HepG2 (cell line): Measurements from ENCODE around the gene HSD3B7. TPM values are rescaled to one million over a fixed set of nuclear protein-coding genes. Genes with fewer than 3 reads are reported as not detected.

Experiments
- FOSL1 ChIP-seq: sonication (generic); formaldehyde crosslinking; IDR thresholded peaks from 2 replicates; pipeline ENCODE4 v1.9.0; 2021; ENCODE audit warnings: missing genetic modification reagents, borderline replicate concordance
- FOXJ3 ChIP-seq: sonication (generic); formaldehyde crosslinking; IDR thresholded peaks from 2 replicates; pipeline ENCODE4 v1.4.0; 2020; ENCODE audit warnings: missing genetic modification reagents, mild to moderate bottlenecking, borderline replicate concordance
- FOXK1 ChIP-seq: sonication (generic); formaldehyde crosslinking; IDR thresholded peaks from 2 replicates; pipeline ENCODE4 v1.4.0; 2020; ENCODE audit warnings: low read depth, missing genetic modification reagents, borderline replicate concordance
- MED13 ChIP-seq: sonication (generic); formaldehyde crosslinking; IDR thresholded peaks from 2 replicates; pipeline ENCODE4 v1.5.0; 2020; ENCODE audit warnings: missing genetic modification reagents
- MEIS2 ChIP-seq: sonication (generic); formaldehyde crosslinking; IDR thresholded peaks from 2 replicates; pipeline ENCODE4 v1.9.0; 2021; ENCODE audit warnings: mild to moderate bottlenecking, missing genetic modification reagents
- MTA1 ChIP-seq: sonication (generic); formaldehyde crosslinking; IDR thresholded peaks from 2 replicates; pipeline ENCODE4 v1.4.0; 2020; ENCODE audit warnings: missing genetic modification reagents, mild to moderate bottlenecking, borderline replicate concordance
- NAIF1 ChIP-seq: sonication (generic); formaldehyde crosslinking; IDR thresholded peaks from 2 replicates; pipeline ENCODE4 v1.5.0; 2020; ENCODE audit warnings: mild to moderate bottlenecking, missing genetic modification reagents, borderline replicate concordance
- POLR2AphosphoS5 ChIP-seq: IDR thresholded peaks from 2 replicates; pipeline ENCODE4 v1.6.1; 2012; ENCODE audit warnings: low read depth, low read length
- REPIN1 ChIP-seq: sonication (generic); formaldehyde crosslinking; IDR thresholded peaks from 2 replicates; pipeline ENCODE4 v1.8.0; 2022; ENCODE audit warnings: missing genetic modification reagents, low read depth, mild to moderate bottlenecking, borderline replicate concordance
- SMARCE1 ChIP-seq: fragments of 450-650 bp; IDR thresholded peaks from 2 replicates; pipeline ENCODE4 v1.6.1; 2017; ENCODE audit warnings: borderline replicate concordance
- SOX13 ChIP-seq, 3 experiments: fragments of 450-650 bp in 1 of 3; sonication (generic) in 1 of 3; formaldehyde crosslinking in 1 of 3; IDR thresholded peaks in 2 of 3; conservative IDR thresholded peaks in 1 of 3; 2 replicates each; pipeline versions ENCODE4 v1.5.0 to v1.6.1; 2016 to 2020; ENCODE audit warnings: antibody characterized with exemption in 1 of 3, mild to moderate bottlenecking in 1 of 3, missing compliant biosample characterization in 1 of 3, missing genetic modification reagents in 1 of 3, moderate library complexity in 1 of 3
- SOX6 ChIP-seq, 2 experiments: fragments of 450-650 bp in 1 of 2; sonication (generic) in 1 of 2; formaldehyde crosslinking in 1 of 2; IDR thresholded peaks; 2 replicates each; pipeline versions ENCODE4 v1.4.0 to v1.6.1; 2017 to 2020; ENCODE audit warnings: antibody characterized with exemption in 1 of 2, mild to moderate bottlenecking in 1 of 2, missing genetic modification reagents in 1 of 2
- SP140L ChIP-seq: sonication (generic); formaldehyde crosslinking; IDR thresholded peaks from 2 replicates; pipeline ENCODE4 v1.4.0; 2020; ENCODE audit warnings: missing genetic modification reagents, borderline replicate concordance
- TIGD3 ChIP-seq: sonication (generic); formaldehyde crosslinking; IDR thresholded peaks from 2 replicates; pipeline ENCODE4 v1.5.1; 2020; ENCODE audit warnings: mild to moderate bottlenecking, missing genetic modification reagents, borderline replicate concordance
- ZMAT3 ChIP-seq: sonication (generic); formaldehyde crosslinking; conservative IDR thresholded peaks from 2 replicates; pipeline ENCODE4 v1.7.0; 2021; ENCODE audit warnings: missing genetic modification reagents
- ZNF275 ChIP-seq: sonication (generic); formaldehyde crosslinking; IDR thresholded peaks from 2 replicates; pipeline ENCODE4 v1.8.0; 2022; ENCODE audit warnings: missing genetic modification reagents, mild to moderate bottlenecking, inconsistent platforms, borderline replicate concordance
- ZNF329 ChIP-seq: sonication (generic); formaldehyde crosslinking; IDR thresholded peaks from 2 replicates; pipeline ENCODE4 v1.9.0; 2021; ENCODE audit warnings: low read depth, mild to moderate bottlenecking, missing genetic modification reagents
- ZNF841 ChIP-seq: sonication (generic); formaldehyde crosslinking; IDR thresholded peaks from 2 replicates; pipeline ENCODE4 v1.8.1; 2023; ENCODE audit warnings: missing genetic modification reagents, borderline replicate concordance
- ZZZ3 ChIP-seq: sonication (generic); formaldehyde crosslinking; IDR thresholded peaks from 2 replicates; pipeline ENCODE4 v1.4.0; 2020; ENCODE audit warnings: missing genetic modification reagents, mild to moderate bottlenecking, borderline replicate concordance
- polyA plus RNA-seq, 8 experiments: library from polyadenylated mRNA; depleted of rRNA in 3 of 8; stranded (reverse) in 7 of 8; unstranded in 1 of 8; fragments of >200 nt; fragmentation: Illumina TruSeq in 4 of 8; extraction: Trizol in 4 of 8; gene quantifications; 2 replicates each; pipeline versions ENCODE4 v1.2.1 to v1.2.3, GENCODE V29; 2011 to 2016; ENCODE audit warnings: low read depth in 4 of 8, missing spikeins in 1 of 8, mixed read lengths in 1 of 8; ENCODE audit not compliant: insufficient read depth in 1 of 8
- total RNA-seq, 5 experiments: library from RNA; depleted of rRNA; stranded (reverse); fragments of >200 nt; fragmentation: Illumina TruSeq; extraction: Trizol; gene quantifications; 2 replicates each; pipeline ENCODE4 v1.2.3, GENCODE V29; 2016; ENCODE audit warnings: low read depth in 1 of 5
- TF ChIP-seq, protein P1 (sequence below): sonication (generic); formaldehyde crosslinking; IDR thresholded peaks from 2 replicates; pipeline ENCODE4 v1.8.1; 2022; ENCODE audit warnings: low read depth, mild to moderate bottlenecking, missing genetic modification reagents
- TF ChIP-seq, protein P2 (sequence below): IDR thresholded peaks from 2 replicates; pipeline ENCODE4 v1.6.1; 2016; ENCODE audit warnings: mild to moderate bottlenecking, missing biosample characterization, missing genetic modification reagents

HSD3B7 gene
- total and polyA plus RNA-seq, 2 of the 13 experiments (the other 11 are each of a cell fraction or from before 2014, with no cell fraction given), result 32.9 to 69.7 TPM

DNA sequence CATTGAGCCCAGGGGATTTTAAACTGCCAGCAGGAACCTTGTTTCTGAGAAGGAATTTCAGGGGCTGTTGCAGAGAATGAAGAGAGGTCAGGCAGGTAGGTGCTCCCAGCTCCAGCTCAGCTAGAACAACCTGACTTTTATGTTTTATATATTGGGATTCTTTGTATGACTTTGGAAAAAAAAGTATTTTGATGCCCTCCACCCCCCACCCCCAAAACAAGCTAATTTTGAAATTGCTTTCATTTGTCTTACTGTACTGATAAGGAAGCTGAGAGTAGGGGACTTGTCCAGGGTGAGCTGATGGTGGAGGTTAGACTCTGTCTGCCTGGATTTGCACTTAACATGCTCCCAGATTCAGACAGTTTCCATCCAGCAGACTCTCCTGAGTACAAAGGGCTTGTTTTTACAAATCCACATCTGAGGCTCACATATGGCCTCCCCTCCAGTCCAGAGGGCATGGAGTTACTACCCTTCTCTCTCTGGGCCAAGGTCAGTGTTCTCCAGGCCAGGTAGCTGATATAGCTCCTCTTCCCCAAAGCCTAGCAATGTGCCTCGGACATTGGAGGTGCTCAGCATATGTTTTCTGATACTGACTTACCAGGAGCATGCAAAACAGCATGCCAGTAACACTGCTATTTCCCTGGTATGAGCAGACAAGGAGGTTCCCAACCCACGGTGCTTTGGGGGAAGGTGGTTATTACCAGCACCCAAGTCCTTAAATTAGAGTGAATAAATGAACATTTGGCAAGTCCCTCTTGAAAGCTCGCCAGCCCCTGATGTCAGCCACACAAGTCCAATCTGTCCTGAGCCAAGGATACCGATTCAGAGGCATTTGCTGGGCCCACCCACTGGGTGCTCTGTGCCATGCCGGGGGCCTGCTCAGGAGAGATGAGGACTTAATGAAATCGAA is 14.1 kb downstream of the HSD3B7 start (continued):
- TF ChIP-seq TIGD3 (CRISPR knock-in tag) (peak; percentile 46; the same call in 1 of the 2 replicates), POLR2AphosphoS5 (peak; percentile 44; the same call in 1 of the 2 replicates), MED13 (CRISPR knock-in tag) (no peak), ZNF275 (CRISPR knock-in tag) (peak; percentile 80; the same call in 1 of the 2 replicates), ZNF841 (no peak), ZNF329 (CRISPR knock-in tag) (no peak), SOX6 (IDR thresholded peaks at IDR 0.05) (no peak), SOX6 (CRISPR knock-in tag; IDR thresholded peaks at IDR 0.05) (peak; percentile 84), ZZZ3 (CRISPR knock-in tag) (no peak), SMARCE1 (no peak), SOX13 (IDR thresholded peaks at IDR 0.05) (no peak), SOX13 (CRISPR knock-in tag; conservative IDR thresholded peaks at IDR 0.05 in 1 of 2, IDR thresholded peaks at IDR 0.05 in 1 of 2) (peak in 1 of 2 experiments; percentile 55; a peak in 1 of 4 replicates), FOXJ3 (CRISPR knock-in tag) (no peak), MTA1 (peak; percentile 29; the same call in 1 of the 2 replicates), MEIS2 (CRISPR knock-in tag) (no peak), FOSL1 (no peak), SP140L (CRISPR knock-in tag) (peak; percentile 37; the same call in 1 of the 2 replicates), ZMAT3 (CRISPR knock-in tag) (no peak), REPIN1 (CRISPR knock-in tag) (peak; percentile 81; the same call in 1 of the 2 replicates), NAIF1 (CRISPR knock-in tag) (0 out of 2 replicates have a peak, but pooled peaks have one; percentile 69), FOXK1 (CRISPR knock-in tag) (0 out of 2 replicates have a peak, but pooled peaks have one; percentile 19)
- TF ChIP-seq, protein P1, sequence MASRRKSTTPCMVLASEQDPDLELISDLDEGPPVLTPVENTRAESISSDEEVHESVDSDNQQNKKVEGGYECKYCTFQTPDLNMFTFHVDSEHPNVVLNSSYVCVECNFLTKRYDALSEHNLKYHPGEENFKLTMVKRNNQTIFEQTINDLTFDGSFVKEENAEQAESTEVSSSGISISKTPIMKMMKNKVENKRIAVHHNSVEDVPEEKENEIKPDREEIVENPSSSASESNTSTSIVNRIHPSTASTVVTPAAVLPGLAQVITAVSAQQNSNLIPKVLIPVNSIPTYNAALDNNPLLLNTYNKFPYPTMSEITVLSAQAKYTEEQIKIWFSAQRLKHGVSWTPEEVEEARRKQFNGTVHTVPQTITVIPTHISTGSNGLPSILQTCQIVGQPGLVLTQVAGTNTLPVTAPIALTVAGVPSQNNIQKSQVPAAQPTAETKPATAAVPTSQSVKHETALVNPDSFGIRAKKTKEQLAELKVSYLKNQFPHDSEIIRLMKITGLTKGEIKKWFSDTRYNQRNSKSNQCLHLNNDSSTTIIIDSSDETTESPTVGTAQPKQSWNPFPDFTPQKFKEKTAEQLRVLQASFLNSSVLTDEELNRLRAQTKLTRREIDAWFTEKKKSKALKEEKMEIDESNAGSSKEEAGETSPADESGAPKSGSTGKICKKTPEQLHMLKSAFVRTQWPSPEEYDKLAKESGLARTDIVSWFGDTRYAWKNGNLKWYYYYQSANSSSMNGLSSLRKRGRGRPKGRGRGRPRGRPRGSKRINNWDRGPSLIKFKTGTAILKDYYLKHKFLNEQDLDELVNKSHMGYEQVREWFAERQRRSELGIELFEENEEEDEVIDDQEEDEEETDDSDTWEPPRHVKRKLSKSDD (CRISPR knock-in tag), result peak; percentile 64; the same call in 1 of the 2 replicates
- TF ChIP-seq, protein P2, sequence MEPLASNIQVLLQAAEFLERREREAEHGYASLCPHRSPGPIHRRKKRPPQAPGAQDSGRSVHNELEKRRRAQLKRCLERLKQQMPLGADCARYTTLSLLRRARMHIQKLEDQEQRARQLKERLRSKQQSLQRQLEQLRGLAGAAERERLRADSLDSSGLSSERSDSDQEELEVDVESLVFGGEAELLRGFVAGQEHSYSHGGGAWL, result no peak
